HEK293 (cell line): ENCODE measurements around the gene PLB1.

Experiments used
- CTCF ChIA-PET: fragments of 350-600 bp; formaldehyde crosslinking; extraction: SDS; loops from one replicate; lab custom pipeline; 2021; ENCODE audit warnings: antibody characterized with exemption; lab: Yijun Ruan, JAX
- POLR2A ChIA-PET: fragments of 300-600 bp; formaldehyde crosslinking; extraction: SDS; loops from one replicate; lab custom pipeline; 2020; ENCODE audit warnings: antibody characterized with exemption, inconsistent platforms; lab: Yijun Ruan, JAX
- H3K27ac ChIP-seq: fragments of 200-500 bp; sonication (Bioruptor generic); 2 replicates; pipeline ENCODE4 v1.5.1; 2014; ENCODE audit warnings: low read depth, low read length, control low read depth, inconsistent platforms; ENCODE audit errors: extremely low read depth
- H3K36me3 ChIP-seq, 2 experiments: fragments of 200-500 bp in 1 of 2; sonication (Bioruptor generic) in 1 of 2; 1 replicate in 1 of 2; 2 replicates in 1 of 2; pipeline ENCODE4 v1.5.1; 2014 to 2017; ENCODE audit warnings: inconsistent platforms in 2 of 2, low read length in 2 of 2; ENCODE audit not compliant: control insufficient read depth in 2 of 2, insufficient read depth in 1 of 2
- H3K4me1 ChIP-seq: fragments of 200-500 bp; sonication (Bioruptor generic); 2 replicates; pipeline ENCODE4 v1.5.1; 2014; ENCODE audit warnings: mild to moderate bottlenecking, low read length, inconsistent platforms; ENCODE audit not compliant: control insufficient read depth, insufficient read depth
- H3K4me3 ChIP-seq: 2 replicates; pipeline ENCODE4 v1.5.1; 2011; ENCODE audit warnings: low read depth, mild to moderate bottlenecking, control low read depth, low read length, moderate library complexity
- H3K9me3 ChIP-seq: fragments of 200-500 bp; sonication (Bioruptor generic); 2 replicates; pipeline ENCODE4 v1.5.1; 2014; ENCODE audit warnings: low read depth, low read length, inconsistent platforms; ENCODE audit not compliant: control insufficient read depth, insufficient read depth
- CTCF ChIP-seq: fragments of 450-650 bp; formaldehyde crosslinking; IDR thresholded peaks from 2 replicates; pipeline ENCODE4 v1.5.1; 2016; ENCODE audit warnings: missing biosample characterization, missing genetic modification characterization
- KLF17 ChIP-seq: fragments of 450-650 bp; formaldehyde crosslinking; IDR thresholded peaks from 2 replicates; pipeline ENCODE4 v1.5.1; 2016; ENCODE audit warnings: missing biosample characterization, missing genetic modification characterization
- YY2 ChIP-seq: fragments of 450-650 bp; formaldehyde crosslinking; IDR thresholded peaks from 2 replicates; pipeline ENCODE4 v1.5.1; 2016; ENCODE audit warnings: missing biosample characterization, missing genetic modification characterization
- ZBTB44 ChIP-seq: fragments of 450-650 bp; IDR thresholded peaks from 2 replicates; pipeline ENCODE4 v1.5.1; 2018; ENCODE audit warnings: missing biosample characterization, mild to moderate bottlenecking, missing genetic modification characterization
- ZFP37 ChIP-seq: fragments of 450-650 bp; formaldehyde crosslinking; IDR thresholded peaks from 2 replicates; pipeline ENCODE4 v1.5.1; 2016; ENCODE audit warnings: missing biosample characterization, missing genetic modification characterization
- ZNF202 ChIP-seq: fragments of 450-650 bp; formaldehyde crosslinking; IDR thresholded peaks from 2 replicates; pipeline ENCODE4 v1.5.1; 2016; ENCODE audit warnings: missing biosample characterization, missing genetic modification characterization, borderline replicate concordance
- ZNF23 ChIP-seq: fragments of 450-650 bp; formaldehyde crosslinking; IDR thresholded peaks from 2 replicates; pipeline ENCODE4 v1.5.1; 2016; ENCODE audit warnings: missing biosample characterization, missing genetic modification characterization, borderline replicate concordance
- ZNF24 ChIP-seq: fragments of 450-650 bp; formaldehyde crosslinking; IDR thresholded peaks from 2 replicates; pipeline ENCODE4 v1.5.1; 2016; ENCODE audit warnings: missing biosample characterization, missing genetic modification characterization
- ZNF266 ChIP-seq: fragments of 450-650 bp; formaldehyde crosslinking; IDR thresholded peaks from 2 replicates; pipeline ENCODE4 v1.5.1; 2016; ENCODE audit warnings: missing biosample characterization, missing genetic modification characterization, low read depth
- ZNF302 ChIP-seq: fragments of 450-650 bp; formaldehyde crosslinking; IDR thresholded peaks from 2 replicates; pipeline ENCODE4 v1.5.1; 2016; ENCODE audit warnings: missing biosample characterization, missing genetic modification characterization, low read depth
- ZNF324 ChIP-seq: fragments of 450-650 bp; formaldehyde crosslinking; IDR thresholded peaks from 2 replicates; pipeline ENCODE4 v1.5.1; 2016; ENCODE audit warnings: missing biosample characterization, missing genetic modification characterization
- ZNF544 ChIP-seq: fragments of 450-650 bp; formaldehyde crosslinking; IDR thresholded peaks from 2 replicates; pipeline ENCODE4 v1.5.0; 2017; ENCODE audit warnings: missing biosample characterization, missing genetic modification characterization
- ZNF548 ChIP-seq: fragments of 450-650 bp; formaldehyde crosslinking; IDR thresholded peaks from 2 replicates; pipeline ENCODE4 v1.5.1; 2016; ENCODE audit warnings: missing biosample characterization, missing genetic modification characterization
- ZNF596 ChIP-seq: fragments of 450-650 bp; IDR thresholded peaks from 2 replicates; pipeline ENCODE4 v1.5.0; 2018; ENCODE audit warnings: missing biosample characterization, mild to moderate bottlenecking, missing genetic modification characterization, moderate library complexity
- ZNF660 ChIP-seq: fragments of 450-650 bp; IDR thresholded peaks from 2 replicates; pipeline ENCODE4 v1.5.1; 2018; ENCODE audit warnings: missing biosample characterization, mild to moderate bottlenecking, missing genetic modification characterization
- ZNF768 ChIP-seq: fragments of 450-650 bp; formaldehyde crosslinking; IDR thresholded peaks from 2 replicates; pipeline ENCODE4 v1.5.1; 2018; ENCODE audit warnings: missing biosample characterization, mild to moderate bottlenecking, missing genetic modification characterization
- TF ChIP-seq, protein P1 (sequence below): fragments of 450-650 bp; formaldehyde crosslinking; IDR thresholded peaks from 2 replicates; pipeline ENCODE4 v1.5.0; 2017; ENCODE audit warnings: missing biosample characterization, missing genetic modification characterization, borderline replicate concordance
- TF ChIP-seq, protein P2 (sequence below): fragments of 450-650 bp; formaldehyde crosslinking; IDR thresholded peaks from 2 replicates; pipeline ENCODE4 v1.5.1; 2016; ENCODE audit warnings: missing biosample characterization, missing genetic modification characterization, borderline replicate concordance

The PLB1 gene

GRCh38 chr2:28637066-28638047 lies 141.5 kb downstream of the PLB1 start (continued):
- TF ChIP-seq, protein P1, sequence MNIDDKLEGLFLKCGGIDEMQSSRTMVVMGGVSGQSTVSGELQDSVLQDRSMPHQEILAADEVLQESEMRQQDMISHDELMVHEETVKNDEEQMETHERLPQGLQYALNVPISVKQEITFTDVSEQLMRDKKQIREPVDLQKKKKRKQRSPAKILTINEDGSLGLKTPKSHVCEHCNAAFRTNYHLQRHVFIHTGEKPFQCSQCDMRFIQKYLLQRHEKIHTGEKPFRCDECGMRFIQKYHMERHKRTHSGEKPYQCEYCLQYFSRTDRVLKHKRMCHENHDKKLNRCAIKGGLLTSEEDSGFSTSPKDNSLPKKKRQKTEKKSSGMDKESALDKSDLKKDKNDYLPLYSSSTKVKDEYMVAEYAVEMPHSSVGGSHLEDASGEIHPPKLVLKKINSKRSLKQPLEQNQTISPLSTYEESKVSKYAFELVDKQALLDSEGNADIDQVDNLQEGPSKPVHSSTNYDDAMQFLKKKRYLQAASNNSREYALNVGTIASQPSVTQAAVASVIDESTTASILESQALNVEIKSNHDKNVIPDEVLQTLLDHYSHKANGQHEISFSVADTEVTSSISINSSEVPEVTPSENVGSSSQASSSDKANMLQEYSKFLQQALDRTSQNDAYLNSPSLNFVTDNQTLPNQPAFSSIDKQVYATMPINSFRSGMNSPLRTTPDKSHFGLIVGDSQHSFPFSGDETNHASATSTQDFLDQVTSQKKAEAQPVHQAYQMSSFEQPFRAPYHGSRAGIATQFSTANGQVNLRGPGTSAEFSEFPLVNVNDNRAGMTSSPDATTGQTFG (tag by site-specific recombination) = no peak
- no peak for TF ChIP-seq ZNF660 (tag by site-specific recombination)
- TF ChIP-seq, all 188 proteins: peak for 0

- Histone ChIP-seq H3K27ac (no peak overlapping the region), H3K4me3 (no peak overlapping the region), H3K36me3 (no peaks in the 10 kb centered on the region), H3K9me3 (no peaks in the 10 kb centered on the region), H3K4me1 (no peaks in the 10 kb centered on the region)
- ChIA-PET CTCF (no interaction called here), POLR2A (interaction anchor here (1.1 kb wide), 1 partner anchor 13 kb away, joined by 3 read pairs; no protein-coding TSS in a partner anchor)
- TF ChIP-seq ZFP37 (tag by site-specific recombination) = no peak
- no peak for TF ChIP-seq ZNF24 (tag by site-specific recombination)
- no peak for TF ChIP-seq ZNF596
- no peak for TF ChIP-seq ZNF266 (tag by site-specific recombination)
- TF ChIP-seq KLF17 = no peak
- no peak for TF ChIP-seq ZBTB44 (tag by site-specific recombination)
- TF ChIP-seq YY2 (tag by site-specific recombination) = no peak
- no peak for TF ChIP-seq CTCF (tag by site-specific recombination)
- TF ChIP-seq ZNF768 (tag by site-specific recombination) = no peak
- no peak for TF ChIP-seq ZNF548 (tag by site-specific recombination)
- TF ChIP-seq, protein P2, sequence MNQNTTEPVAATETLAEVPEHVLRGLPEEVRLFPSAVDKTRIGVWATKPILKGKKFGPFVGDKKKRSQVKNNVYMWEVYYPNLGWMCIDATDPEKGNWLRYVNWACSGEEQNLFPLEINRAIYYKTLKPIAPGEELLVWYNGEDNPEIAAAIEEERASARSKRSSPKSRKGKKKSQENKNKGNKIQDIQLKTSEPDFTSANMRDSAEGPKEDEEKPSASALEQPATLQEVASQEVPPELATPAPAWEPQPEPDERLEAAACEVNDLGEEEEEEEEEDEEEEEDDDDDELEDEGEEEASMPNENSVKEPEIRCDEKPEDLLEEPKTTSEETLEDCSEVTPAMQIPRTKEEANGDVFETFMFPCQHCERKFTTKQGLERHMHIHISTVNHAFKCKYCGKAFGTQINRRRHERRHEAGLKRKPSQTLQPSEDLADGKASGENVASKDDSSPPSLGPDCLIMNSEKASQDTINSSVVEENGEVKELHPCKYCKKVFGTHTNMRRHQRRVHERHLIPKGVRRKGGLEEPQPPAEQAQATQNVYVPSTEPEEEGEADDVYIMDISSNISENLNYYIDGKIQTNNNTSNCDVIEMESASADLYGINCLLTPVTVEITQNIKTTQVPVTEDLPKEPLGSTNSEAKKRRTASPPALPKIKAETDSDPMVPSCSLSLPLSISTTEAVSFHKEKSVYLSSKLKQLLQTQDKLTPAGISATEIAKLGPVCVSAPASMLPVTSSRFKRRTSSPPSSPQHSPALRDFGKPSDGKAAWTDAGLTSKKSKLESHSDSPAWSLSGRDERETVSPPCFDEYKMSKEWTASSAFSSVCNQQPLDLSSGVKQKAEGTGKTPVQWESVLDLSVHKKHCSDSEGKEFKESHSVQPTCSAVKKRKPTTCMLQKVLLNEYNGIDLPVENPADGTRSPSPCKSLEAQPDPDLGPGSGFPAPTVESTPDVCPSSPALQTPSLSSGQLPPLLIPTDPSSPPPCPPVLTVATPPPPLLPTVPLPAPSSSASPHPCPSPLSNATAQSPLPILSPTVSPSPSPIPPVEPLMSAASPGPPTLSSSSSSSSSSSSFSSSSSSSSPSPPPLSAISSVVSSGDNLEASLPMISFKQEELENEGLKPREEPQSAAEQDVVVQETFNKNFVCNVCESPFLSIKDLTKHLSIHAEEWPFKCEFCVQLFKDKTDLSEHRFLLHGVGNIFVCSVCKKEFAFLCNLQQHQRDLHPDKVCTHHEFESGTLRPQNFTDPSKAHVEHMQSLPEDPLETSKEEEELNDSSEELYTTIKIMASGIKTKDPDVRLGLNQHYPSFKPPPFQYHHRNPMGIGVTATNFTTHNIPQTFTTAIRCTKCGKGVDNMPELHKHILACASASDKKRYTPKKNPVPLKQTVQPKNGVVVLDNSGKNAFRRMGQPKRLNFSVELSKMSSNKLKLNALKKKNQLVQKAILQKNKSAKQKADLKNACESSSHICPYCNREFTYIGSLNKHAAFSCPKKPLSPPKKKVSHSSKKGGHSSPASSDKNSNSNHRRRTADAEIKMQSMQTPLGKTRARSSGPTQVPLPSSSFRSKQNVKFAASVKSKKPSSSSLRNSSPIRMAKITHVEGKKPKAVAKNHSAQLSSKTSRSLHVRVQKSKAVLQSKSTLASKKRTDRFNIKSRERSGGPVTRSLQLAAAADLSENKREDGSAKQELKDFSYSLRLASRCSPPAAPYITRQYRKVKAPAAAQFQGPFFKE = no peak
- TF ChIP-seq ZNF324 (tag by site-specific recombination) = no peak
- TF ChIP-seq ZNF23 (tag by site-specific recombination) = no peak
- TF ChIP-seq ZNF202 (tag by site-specific recombination) = no peak
- TF ChIP-seq ZNF302 (tag by site-specific recombination) = no peak
- TF ChIP-seq ZNF544 = no peak
These were observed 142.2 kb downstream of the PLB1 start for GRCh38 chr2:28638102-28638501.
